Right lobe of liver (tissue), 6 donors: ENCODE measurements around the gene UHRF2. TPM values are rescaled to one million over a fixed set of nuclear protein-coding genes. Genes with fewer than 3 reads are reported as not detected.

Source experiments
- ATAC-seq, 4 donors: fragments of 200-7000 bp; cut with Tn5 transposase; one replicate each; pipeline ENCODE4 v1.9.1; 2020; ENCODE audit warnings: mild to moderate bottlenecking in 4 of 4, moderate library complexity in 4 of 4
- DNase-seq, 3 donors: peaks; one replicate each; pipeline ENCODE4 v3.0.0-alpha.2; 2020
- H3K27ac ChIP-seq, 3 donors: fragments of 200-600 bp; one replicate each; pipeline ENCODE4 v1.8.0; 2022
- H3K27me3 ChIP-seq, 2 donors: fragments of 200-600 bp; one replicate each; pipeline ENCODE4 v1.8.0; 2022
- H3K36me3 ChIP-seq, 4 donors: fragments of 200-600 bp; sonication (generic) in 1 of 4; one replicate each; pipeline versions ENCODE4 v1.5.1 to v1.8.0; 2017 to 2022; ENCODE audit warnings: control low read depth in 1 of 4
- H3K4me1 ChIP-seq, 4 donors: fragments of 200-600 bp; sonication (generic) in 1 of 4; one replicate each; pipeline versions ENCODE4 v1.5.1 to v1.8.0; 2017 to 2022; ENCODE audit warnings: control low read depth in 1 of 4
- H3K4me3 ChIP-seq, 3 donors: fragments of 200-600 bp; one replicate each; pipeline ENCODE4 v1.8.0; 2022
- H3K9me3 ChIP-seq, 4 donors: fragments of 200-600 bp; sonication (generic) in 1 of 4; one replicate each; pipeline versions ENCODE4 v1.5.1 to v1.8.0; 2017 to 2022; ENCODE audit warnings: control low read depth in 1 of 4
- POLR2A ChIP-seq: fragments of 450-650 bp; IDR thresholded peaks from one replicate; pipeline ENCODE4 v1.6.1; 2017; ENCODE audit warnings: antibody characterized with exemption, mild to moderate bottlenecking
- WGBS: methylation state at CpG from one replicate; pipeline ENCODE4 v1.1.6; 2018; ENCODE audit warnings: low coverage, low lambda C conversion rate; ENCODE audit not compliant: insufficient coverage; ENCODE audit errors: missing lambda C conversion rate; 5-methylcytosine and 5-hydroxymethylcytosine counted together
- intact Hi-C, 2 donors: fragments of 100-400 bp; cut with DNase I; formaldehyde crosslinking; loops; one replicate each; pipeline versions ENCODE4 v1.11.2 to v1.14.1; 2022
- total RNA-seq, 6 experiments: library from RNA; depleted of rRNA in 2 of 6; stranded (reverse); fragments of >200 nt in 2 of 6; fragmentation: NEBNext Ultra II Directional in 3 of 6; extraction: Animal tissue kit (Norgen Biotek cat#: 25700) in 3 of 6; gene quantifications; one replicate each; pipeline versions ENCODE4 v1.1.0 to v1.2.4, GENCODE V29; 2016 to 2023
- TF ChIP-seq, protein P1 (sequence below), 4 donors: fragments of 200-600 bp in 3 of 4; fragments of 450-650 bp in 1 of 4; IDR thresholded peaks; one replicate each; pipeline versions ENCODE4 v1.5.1 to v1.8.0; 2016 to 2022; ENCODE audit warnings: antibody characterized with exemption in 4 of 4, mild to moderate bottlenecking in 2 of 4
- donor health status: DM: no; HTN: yes; CAD: no.
- donor health status: DM: no; HTN: no; CAD: no.
- donor health status: DM: no; HTN: no; CAD: no.
- donor health status: DM: no; HTN: yes; CAD: no.
- donor health status: DM: no; HTN: yes; CAD: no.

UHRF2 gene
- total RNA-seq, 6 experiments from 2014 or later, result 12.6 to 18.8 (median 17.1) TPM

- WGBS, result 19% methylated on average over 1 of the region's 1 CpG
Measured at GRCh38 chr9:6382681-6383080, 30.3 kb upstream of the UHRF2 start.

GRCh38 chr9:6383551-6384225 is 29.3 kb upstream of the UHRF2 start:
- TF ChIP-seq, protein P1, sequence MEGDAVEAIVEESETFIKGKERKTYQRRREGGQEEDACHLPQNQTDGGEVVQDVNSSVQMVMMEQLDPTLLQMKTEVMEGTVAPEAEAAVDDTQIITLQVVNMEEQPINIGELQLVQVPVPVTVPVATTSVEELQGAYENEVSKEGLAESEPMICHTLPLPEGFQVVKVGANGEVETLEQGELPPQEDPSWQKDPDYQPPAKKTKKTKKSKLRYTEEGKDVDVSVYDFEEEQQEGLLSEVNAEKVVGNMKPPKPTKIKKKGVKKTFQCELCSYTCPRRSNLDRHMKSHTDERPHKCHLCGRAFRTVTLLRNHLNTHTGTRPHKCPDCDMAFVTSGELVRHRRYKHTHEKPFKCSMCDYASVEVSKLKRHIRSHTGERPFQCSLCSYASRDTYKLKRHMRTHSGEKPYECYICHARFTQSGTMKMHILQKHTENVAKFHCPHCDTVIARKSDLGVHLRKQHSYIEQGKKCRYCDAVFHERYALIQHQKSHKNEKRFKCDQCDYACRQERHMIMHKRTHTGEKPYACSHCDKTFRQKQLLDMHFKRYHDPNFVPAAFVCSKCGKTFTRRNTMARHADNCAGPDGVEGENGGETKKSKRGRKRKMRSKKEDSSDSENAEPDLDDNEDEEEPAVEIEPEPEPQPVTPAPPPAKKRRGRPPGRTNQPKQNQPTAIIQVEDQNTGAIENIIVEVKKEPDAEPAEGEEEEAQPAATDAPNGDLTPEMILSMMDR (IDR thresholded peaks at IDR 0.05), result no peak
- no peak for TF ChIP-seq POLR2A
- Histone ChIP-seq H3K27me3 (no peaks in the 10 kb centered on the region), H3K4me1 (no peaks in the 10 kb centered on the region), H3K27ac (no peak overlapping the region), H3K36me3 (no peaks in the 10 kb centered on the region), H3K9me3 (no peaks in the 10 kb centered on the region), H3K4me3 (no peak overlapping the region)
- 80% methylated on average over 7 of the region's 7 CpGs for WGBS
- intact Hi-C loops, result no loop called here
- ATAC-seq, result no peak
- no peak for DNase-seq

More at GRCh38 chr9:6382681-6383080, 30.3 kb upstream of the UHRF2 start:
- intact Hi-C loops, result no loop called here
- TF ChIP-seq POLR2A, result no peak
- TF ChIP-seq, protein P1 (IDR thresholded peaks at IDR 0.05), result no peak
- H3K4me1 ChIP-seq, result no peaks in the 10 kb centered on the region
- H3K36me3 ChIP-seq, result no peaks in the 10 kb centered on the region
- H3K4me3 ChIP-seq, result no peak overlapping the region
- H3K27ac ChIP-seq, result no peak overlapping the region
- H3K9me3 ChIP-seq, result no peaks in the 10 kb centered on the region
- no peak for DNase-seq
- ATAC-seq, result no peak
- no peaks in the 10 kb centered on the region for H3K27me3 ChIP-seq

DNA sequence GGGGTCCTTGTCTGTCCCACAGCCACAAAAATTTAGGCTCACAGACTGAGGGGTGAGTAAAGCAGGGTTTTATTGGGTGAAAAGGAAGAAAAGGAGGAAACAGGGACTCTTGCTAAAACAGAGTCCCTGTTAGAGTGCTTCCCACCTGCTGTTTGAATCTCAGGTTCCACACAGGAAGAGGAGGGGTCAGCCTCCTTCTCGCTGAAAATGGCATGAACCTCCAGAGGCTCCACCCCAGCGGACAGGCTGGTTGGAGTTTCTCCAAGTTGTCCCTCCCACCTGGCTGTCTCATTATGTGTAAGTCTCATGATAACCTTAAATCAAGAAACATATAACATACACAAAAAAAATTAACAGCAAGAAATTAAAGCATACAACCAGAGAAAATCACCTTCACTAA is 28.3 kb upstream of the UHRF2 start:
- Histone ChIP-seq H3K27me3 (no peaks in the 10 kb centered on the region), H3K9me3 (no peaks in the 10 kb centered on the region), H3K4me3 (no peak overlapping the region), H3K27ac (no peak overlapping the region), H3K4me1 (no peaks in the 10 kb centered on the region), H3K36me3 (no peaks in the 10 kb centered on the region)
- ATAC-seq (no peak), DNase-seq (no peak)
- intact Hi-C loops, result no loop called here
- WGBS, result 34% methylated on average over 2 of the region's 2 CpGs
- TF ChIP-seq POLR2A, result no peak
- TF ChIP-seq, protein P1 (IDR thresholded peaks at IDR 0.05), result no peak

- no peak for ATAC-seq
- H3K9me3 ChIP-seq, result no peaks in the 10 kb centered on the region
- H3K36me3 ChIP-seq, result no peaks in the 10 kb centered on the region
- 50% methylated on average over 2 of the region's 2 CpGs for WGBS
- H3K27ac ChIP-seq, result no peak overlapping the region
- H3K27me3 ChIP-seq, result no peaks in the 10 kb centered on the region
- intact Hi-C loops, result no loop called here
- H3K4me3 ChIP-seq, result no peak overlapping the region
- no peak for DNase-seq
- no peak for TF ChIP-seq POLR2A
- TF ChIP-seq, protein P1 (IDR thresholded peaks at IDR 0.05), result no peak
- H3K4me1 ChIP-seq, result no peaks in the 10 kb centered on the region
Measured at GRCh38 chr9:6399071-6399470, 13.9 kb upstream of the UHRF2 start.

DNA sequence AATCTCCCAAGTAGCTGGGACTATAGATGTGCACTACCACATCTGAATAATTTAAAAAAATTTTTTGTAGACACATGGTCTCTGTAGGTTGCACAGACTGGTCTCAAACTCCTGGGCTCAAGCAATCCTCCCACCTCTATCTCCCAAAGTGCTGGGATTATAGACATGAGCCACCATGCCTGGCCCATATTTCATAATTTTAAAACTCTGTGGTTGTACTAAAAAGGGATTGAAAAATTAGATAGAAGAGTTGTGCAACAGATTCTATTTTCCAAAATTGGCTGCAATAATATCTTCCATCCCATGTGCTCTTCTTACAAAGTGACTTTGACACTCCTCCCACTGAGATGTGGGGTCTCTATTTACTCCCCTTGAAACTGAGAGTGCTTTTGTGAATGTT is 7.6 kb upstream of the UHRF2 start:
- ATAC-seq (no peak), DNase-seq (no peak)
- no peak for TF ChIP-seq POLR2A
- TF ChIP-seq, protein P1 (IDR thresholded peaks at IDR 0.05), result no peak
- Histone ChIP-seq H3K4me1 (peaks cover 0 to 18% (median 0%) of the 10 kb centered on the region in 4 donors), H3K9me3 (no peaks in the 10 kb centered on the region), H3K27me3 (no peaks in the 10 kb centered on the region), H3K36me3 (no peaks in the 10 kb centered on the region), H3K27ac (no peak overlapping the region), H3K4me3 (no peak overlapping the region)
- intact Hi-C loops, result no loop called here
